SK-N-SH (cell line): ENCODE results near the gene CROT. TPM values are rescaled to one million over a fixed set of nuclear protein-coding genes. Genes with fewer than 3 reads are reported as not detected.

Source experiments
- CTCF ChIA-PET: fragments of 300-600, 350-600 bp; formaldehyde crosslinking; extraction: SDS; loops from one replicate; lab custom pipeline; 2021; lab: Yijun Ruan, JAX
- POLR2A ChIA-PET: fragments of 350-600 bp; sonication (Branson Sonifier 250); formaldehyde crosslinking; extraction: SDS; loops from one replicate; lab custom pipeline; 2020; ENCODE audit warnings: antibody characterized with exemption, inconsistent platforms; lab: Yijun Ruan, JAX
- DNase-seq: peaks from one replicate; pipeline ENCODE4 v3.0.0; 2012
- H2AFZ ChIP-seq: fragments of 200-600 bp; sonication (generic); 2 replicates; pipeline ENCODE4 v1.8.1; 2016; ENCODE audit warnings: antibody characterized with exemption, mild to moderate bottlenecking, low read depth
- H3F3A ChIP-seq: fragments of 200-600 bp; sonication (generic); replicated peaks from 2 replicates; pipeline ENCODE3; 2016; ENCODE audit warnings: antibody characterized with exemption, mild to moderate bottlenecking; ENCODE audit not compliant: insufficient read depth
- H3K27ac ChIP-seq, 2 experiments: fragments of 200-500 bp in 1 of 2; fragments of 200-600 bp in 1 of 2; sonication (Bioruptor generic) in 1 of 2; sonication (generic), shearing (Covaris generic) in 1 of 2; 2 replicates each; pipeline versions ENCODE4 v1.5.1 to v1.6.1; 2014 to 2016; ENCODE audit warnings: low read depth in 2 of 2, inconsistent platforms in 1 of 2, low read length in 1 of 2, mild to moderate bottlenecking in 1 of 2, mixed read lengths in 1 of 2
- H3K27me3 ChIP-seq: fragments of 200-600 bp; sonication (generic), shearing (Covaris generic); 2 replicates; pipeline ENCODE4 v1.6.1; 2016; ENCODE audit warnings: mixed run types; ENCODE audit not compliant: insufficient read depth
- H3K36me3 ChIP-seq, 2 experiments: fragments of 200-500 bp in 1 of 2; fragments of 200-600 bp in 1 of 2; sonication (Bioruptor generic) in 1 of 2; sonication (generic) in 1 of 2; replicated peaks in 1 of 2; 2 replicates each; pipeline versions ENCODE3 to v1.5.1; 2014 to 2016; ENCODE audit warnings: low read length in 1 of 2, mild to moderate bottlenecking in 1 of 2; ENCODE audit not compliant: insufficient read depth in 2 of 2, control insufficient read depth in 1 of 2
- H3K4me1 ChIP-seq, 2 experiments: fragments of 200-500 bp in 1 of 2; fragments of 200-600 bp in 1 of 2; sonication (Bioruptor generic) in 1 of 2; sonication (generic), shearing (Covaris generic) in 1 of 2; 2 replicates each; pipeline versions ENCODE4 v1.5.1 to v1.6.1; 2014 to 2016; ENCODE audit warnings: low read depth in 1 of 2, low read length in 1 of 2, mixed run types in 1 of 2; ENCODE audit not compliant: insufficient read depth in 2 of 2, control insufficient read depth in 1 of 2
- H3K4me2 ChIP-seq: fragments of 200-600 bp; sonication (generic), shearing (Covaris generic); 2 replicates; pipeline ENCODE4 v1.6.1; 2017; ENCODE audit warnings: mixed run types
- H3K4me3 ChIP-seq, 2 experiments: fragments of 200-500 bp in 1 of 2; fragments of 200-600 bp in 1 of 2; sonication (Bioruptor generic) in 1 of 2; sonication (generic), shearing (Covaris generic) in 1 of 2; 2 replicates each; pipeline versions ENCODE4 v1.5.1 to v1.8.1; 2014 to 2016; ENCODE audit warnings: low read depth in 2 of 2, inconsistent platforms in 1 of 2, low read length in 1 of 2, mild to moderate bottlenecking in 1 of 2, mixed read lengths in 1 of 2, moderate library complexity in 1 of 2
- H3K79me2 ChIP-seq: fragments of 200-600 bp; sonication (generic); 2 replicates; pipeline ENCODE4 v1.8.1; 2017; ENCODE audit warnings: mild to moderate bottlenecking; ENCODE audit not compliant: insufficient read depth
- H3K9ac ChIP-seq: fragments of 200-600 bp; sonication (generic); 2 replicates; pipeline ENCODE4 v1.6.1; 2017; ENCODE audit warnings: mixed run types
- H3K9me2 ChIP-seq: fragments of 200-600 bp; sonication (generic); 2 replicates; pipeline ENCODE4 v1.6.1; 2017; ENCODE audit warnings: mixed run types
- H3K9me3 ChIP-seq: fragments of 200-600 bp; sonication (generic); 2 replicates; pipeline ENCODE4 v1.6.1; 2017; ENCODE audit warnings: mixed run types, mild to moderate bottlenecking, moderate library complexity
- H4K20me1 ChIP-seq: fragments of 200-600 bp; sonication (generic); 2 replicates; pipeline ENCODE4 v1.6.1; 2017; ENCODE audit warnings: mild to moderate bottlenecking, mixed run types; ENCODE audit not compliant: insufficient read depth
- CHD2 ChIP-seq: fragments of 150-350 bp; IDR thresholded peaks from 2 replicates; pipeline ENCODE4 v1.6.1; 2018; ENCODE audit warnings: low read length; ENCODE audit not compliant: partially characterized antibody
- EP300 ChIP-seq, 2 experiments: IDR thresholded peaks; 2 replicates each; pipeline versions ENCODE4 v1.4.0 to v1.6.1; 2012; ENCODE audit warnings: borderline replicate concordance in 1 of 2, low read depth in 1 of 2, low read length in 1 of 2
- EZH2phosphoT487 ChIP-seq: fragments of 200-600 bp; sonication (generic); IDR thresholded peaks from 2 replicates; pipeline ENCODE4 v1.6.1; 2017; ENCODE audit warnings: low read depth, mixed run types, mild to moderate bottlenecking, antibody characterized with exemption, moderate library complexity, borderline replicate concordance
- GATA2 ChIP-seq: sonication (generic); formaldehyde crosslinking; IDR thresholded peaks from 2 replicates; pipeline ENCODE4 v1.5.0; 2020; ENCODE audit warnings: mild to moderate bottlenecking, missing genetic modification reagents
- MEF2A ChIP-seq: IDR thresholded peaks from 2 replicates; pipeline ENCODE4 v1.4.0; 2012; ENCODE audit warnings: low read depth, borderline replicate concordance
- REST ChIP-seq: IDR thresholded peaks from 2 replicates; pipeline ENCODE4 v1.6.1; 2012; ENCODE audit warnings: mild to moderate bottlenecking, low read depth, low read length, moderate library complexity
- SMC3 ChIP-seq: IDR thresholded peaks from 2 replicates; pipeline ENCODE4 v1.6.1; 2012; ENCODE audit warnings: low read depth, low read length, improper control_type of control experiment
- TCF12 ChIP-seq: IDR thresholded peaks from 2 replicates; pipeline ENCODE4 v1.4.0; 2012
- WGBS: methylation state at CpG from one replicate; pipeline ENCODE4 v1.1.6; 2017; ENCODE audit warnings: low lambda C conversion rate; 5-methylcytosine and 5-hydroxymethylcytosine counted together
- polyA plus RNA-seq, 3 experiments: library from polyadenylated mRNA; depleted of rRNA; stranded (reverse); fragments of >200 nt; gene quantifications; 2 replicates each; pipeline ENCODE4 v1.2.3, GENCODE V29; 2012
- TF ChIP-seq, protein P1 (sequence below): IDR thresholded peaks from 2 replicates; pipeline ENCODE4 v1.4.0; 2012; ENCODE audit warnings: low read depth
- TF ChIP-seq, protein P2 (sequence below): fragments of 150-350 bp; IDR thresholded peaks from 2 replicates; pipeline ENCODE4 v1.6.1; 2017; ENCODE audit warnings: antibody characterized with exemption, low read length, low read depth, borderline replicate concordance

Gene CROT
- polyA plus RNA-seq, 1 of the 3 experiments (the other 2 are of a cell fraction): 7.9 TPM

DNA sequence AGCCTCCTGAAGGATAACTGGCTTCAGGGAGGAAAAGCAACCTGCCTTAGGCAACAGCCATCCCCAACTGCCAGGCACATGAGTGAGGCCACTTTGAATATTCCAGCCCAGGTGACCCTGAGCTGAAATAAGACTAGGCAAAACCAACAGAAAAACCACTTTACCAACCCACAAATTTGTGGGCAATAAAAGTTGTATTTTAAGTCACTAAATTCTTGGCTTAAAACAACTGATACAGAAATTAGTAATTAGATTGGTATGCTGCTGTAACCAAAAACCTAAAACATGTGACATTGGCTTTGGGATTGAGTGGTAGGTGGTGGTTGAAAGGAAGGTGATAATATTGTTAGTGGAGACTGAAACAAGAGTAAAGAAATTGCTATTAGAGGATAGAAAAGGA, 90.1 kb downstream of the CROT start:
- no peaks in the 10 kb centered on the region for H3K4me1 ChIP-seq
- no peaks in the 10 kb centered on the region for H3K9me3 ChIP-seq
- H3K36me3 ChIP-seq: no peaks in the 10 kb centered on the region
- H3K9ac ChIP-seq: no peak overlapping the region
- H3K27me3 ChIP-seq: no peaks in the 10 kb centered on the region
- H3K4me2 ChIP-seq: no peak overlapping the region
- H3F3A ChIP-seq: no peaks in the 10 kb centered on the region
- H4K20me1 ChIP-seq: no peaks in the 10 kb centered on the region
- H3K4me3 ChIP-seq: no peak overlapping the region
- DNase-seq: no peak
- ChIA-PET POLR2A (no interaction called here), CTCF (interaction anchor here (3.3 kb wide), 1 partner anchor 19 kb away, joined by 17 read pairs; no protein-coding TSS in a partner anchor)
- no peaks in the 10 kb centered on the region for H3K9me2 ChIP-seq
- no peak for TF ChIP-seq CHD2
- TF ChIP-seq, protein P1, sequence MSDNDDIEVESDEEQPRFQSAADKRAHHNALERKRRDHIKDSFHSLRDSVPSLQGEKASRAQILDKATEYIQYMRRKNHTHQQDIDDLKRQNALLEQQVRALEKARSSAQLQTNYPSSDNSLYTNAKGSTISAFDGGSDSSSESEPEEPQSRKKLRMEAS: no peak
- TF ChIP-seq EZH2phosphoT487: no peak
- TF ChIP-seq MEF2A: no peak
- TF ChIP-seq EP300 (IDR thresholded peaks at IDR 0.05; ENCODE audit: borderline replicate concordance in 1 of 2, low read depth in 1 of 2, low read length in 1 of 2): no peak
- TF ChIP-seq SMC3: no peak
- TF ChIP-seq, protein P2, sequence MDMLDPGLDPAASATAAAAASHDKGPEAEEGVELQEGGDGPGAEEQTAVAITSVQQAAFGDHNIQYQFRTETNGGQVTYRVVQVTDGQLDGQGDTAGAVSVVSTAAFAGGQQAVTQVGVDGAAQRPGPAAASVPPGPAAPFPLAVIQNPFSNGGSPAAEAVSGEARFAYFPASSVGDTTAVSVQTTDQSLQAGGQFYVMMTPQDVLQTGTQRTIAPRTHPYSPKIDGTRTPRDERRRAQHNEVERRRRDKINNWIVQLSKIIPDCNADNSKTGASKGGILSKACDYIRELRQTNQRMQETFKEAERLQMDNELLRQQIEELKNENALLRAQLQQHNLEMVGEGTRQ: no peak
- TF ChIP-seq TCF12: no peak
- no peak for TF ChIP-seq REST
- H3K79me2 ChIP-seq: no peaks in the 10 kb centered on the region
- no peak overlapping the region for H2AFZ ChIP-seq
- no peak overlapping the region for H3K27ac ChIP-seq

DNA sequence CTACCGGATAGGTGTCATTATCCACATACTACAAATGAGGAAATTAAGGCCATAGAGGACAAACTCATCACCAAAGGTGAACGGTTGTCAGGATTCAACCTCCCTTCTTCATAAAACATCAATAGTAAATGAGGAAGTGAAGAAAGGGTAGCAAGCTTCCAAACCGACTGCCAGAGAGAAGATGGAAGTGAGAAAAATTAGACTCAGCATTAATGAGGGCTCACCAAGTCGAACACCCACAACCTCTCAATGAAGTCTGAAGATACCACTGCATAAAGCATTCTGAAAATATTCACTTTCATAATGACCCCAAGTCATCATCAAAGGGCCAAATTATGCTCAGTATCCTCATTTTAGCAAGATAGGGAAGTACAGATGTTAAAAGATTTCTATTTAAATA, 100.4 kb downstream of the CROT start:
- Histone ChIP-seq H3K27ac (no peak overlapping the region), H3K79me2 (no peaks in the 10 kb centered on the region), H4K20me1 (no peaks in the 10 kb centered on the region), H3K27me3 (no peaks in the 10 kb centered on the region), H3K9me2 (no peaks in the 10 kb centered on the region), H3K4me2 (no peak overlapping the region), H3K4me1 (peaks cover 0 to 4% of the 10 kb centered on the region in 2 experiments; a peak in 2 of 4 replicates), H2AFZ (no peak overlapping the region), H3K9ac (no peak overlapping the region), H3K4me3 (no peak overlapping the region), H3F3A (no peaks in the 10 kb centered on the region), H3K9me3 (no peaks in the 10 kb centered on the region), H3K36me3 (no peaks in the 10 kb centered on the region)
- 45% methylated on average over 4 of the region's 4 CpGs for WGBS
- no peak for TF ChIP-seq GATA2 (CRISPR knock-in tag)
- DNase-seq: no peak
- ChIA-PET CTCF (interaction anchor here (0.6 to 2.9 kb wide), 2 partner anchors 29 to 732 kb away, joined by 6 to 13 read pairs; no protein-coding TSS in a partner anchor), POLR2A (no interaction called here)
